ENCODE results near the gene NR1H4.

NR1H4 gene

GRCh38 chr12:100472325-100472724, 1.3 kb upstream of the NR1H4 start:
- Histone ChIP-seq H3K4me1 (ENCODE audit: low read length) (no peaks in the 10 kb centered on the region), H3K27me3 (replicated peaks; ENCODE audit: insufficient read depth, low read length) (no peaks in the 10 kb centered on the region), H3K4me2 (ENCODE audit: low read depth, low read length) (no peak overlapping the region), H3K27ac (ENCODE audit: low read length) (no peak overlapping the region), H3K9me2 (replicated peaks; ENCODE audit: insufficient read depth, low read length) (no peaks in the 10 kb centered on the region), H3K9me3 (replicated peaks; ENCODE audit: insufficient read depth, low read length) (no peaks in the 10 kb centered on the region), H3K4me3 (ENCODE audit: low read length) (no peak overlapping the region), H3K9ac (ENCODE audit: low read length) (no peak overlapping the region), H4K20me1 (ENCODE audit: insufficient read depth, low read length) (no peaks in the 10 kb centered on the region), H3K79me2 (ENCODE audit: low read length) (no peaks in the 10 kb centered on the region), H3F3A (ENCODE audit: insufficient read depth, low read length) (no peaks in the 10 kb centered on the region), H2AFZ (ENCODE audit: low read length) (no peak overlapping the region), H3K36me3 (replicated peaks; ENCODE audit: insufficient read depth, low read length) (no peaks in the 10 kb centered on the region)
- no peak for TF ChIP-seq CTCF (IDR thresholded peaks at IDR 0.05; ENCODE audit: low read length)
- TF ChIP-seq EZH2phosphoT487 (IDR thresholded peaks at IDR 0.05; ENCODE audit: low read length): no peak
- TF ChIP-seq EZH2 (optimal IDR thresholded peaks at IDR 0.05; ENCODE audit: low read depth, low read length): no peak
- no peak for DNase-seq

- Histone ChIP-seq H3K9me3 (replicated peaks; ENCODE audit: insufficient read depth, low read length) (no peaks in the 10 kb centered on the region), H3K9ac (ENCODE audit: low read length) (no peak overlapping the region), H2AFZ (ENCODE audit: low read length) (no peak overlapping the region), H4K20me1 (ENCODE audit: insufficient read depth, low read length) (no peaks in the 10 kb centered on the region), H3K4me1 (ENCODE audit: low read length) (no peaks in the 10 kb centered on the region), H3K36me3 (replicated peaks; ENCODE audit: insufficient read depth, low read length) (no peaks in the 10 kb centered on the region), H3K27ac (ENCODE audit: low read length) (no peak overlapping the region), H3K27me3 (replicated peaks; ENCODE audit: insufficient read depth, low read length) (no peaks in the 10 kb centered on the region), H3K4me3 (ENCODE audit: low read length) (no peak overlapping the region), H3K79me2 (ENCODE audit: low read length) (no peaks in the 10 kb centered on the region), H3F3A (ENCODE audit: insufficient read depth, low read length) (no peaks in the 10 kb centered on the region), H3K9me2 (replicated peaks; ENCODE audit: insufficient read depth, low read length) (no peaks in the 10 kb centered on the region), H3K4me2 (ENCODE audit: low read depth, low read length) (no peak overlapping the region)
- no peak for TF ChIP-seq EZH2phosphoT487 (IDR thresholded peaks at IDR 0.05; ENCODE audit: low read length)
- no peak for TF ChIP-seq EZH2 (optimal IDR thresholded peaks at IDR 0.05; ENCODE audit: low read depth, low read length)
- no peak for TF ChIP-seq CTCF (IDR thresholded peaks at IDR 0.05; ENCODE audit: low read length)
- DNase-seq: no peak
Observed at GRCh38 chr12:100473050-100473715, 483 bp upstream of the NR1H4 start.

GRCh38 chr12:100474617-100475016, 951 bp downstream of the NR1H4 start:
- Histone ChIP-seq H3K27me3 (replicated peaks; ENCODE audit: insufficient read depth, low read length) (no peaks in the 10 kb centered on the region), H4K20me1 (ENCODE audit: insufficient read depth, low read length) (no peaks in the 10 kb centered on the region), H3K79me2 (ENCODE audit: low read length) (no peaks in the 10 kb centered on the region), H3K36me3 (replicated peaks; ENCODE audit: insufficient read depth, low read length) (no peaks in the 10 kb centered on the region), H3K9me3 (replicated peaks; ENCODE audit: insufficient read depth, low read length) (no peaks in the 10 kb centered on the region), H2AFZ (ENCODE audit: low read length) (no peak overlapping the region), H3K9me2 (replicated peaks; ENCODE audit: insufficient read depth, low read length) (no peaks in the 10 kb centered on the region), H3K4me3 (ENCODE audit: low read length) (no peak overlapping the region), H3K4me2 (ENCODE audit: low read depth, low read length) (no peak overlapping the region), H3F3A (ENCODE audit: insufficient read depth, low read length) (no peaks in the 10 kb centered on the region), H3K4me1 (ENCODE audit: low read length) (no peaks in the 10 kb centered on the region), H3K9ac (ENCODE audit: low read length) (no peak overlapping the region), H3K27ac (ENCODE audit: low read length) (no peak overlapping the region)
- TF ChIP-seq EZH2phosphoT487 (IDR thresholded peaks at IDR 0.05; ENCODE audit: low read length) (no peak), CTCF (IDR thresholded peaks at IDR 0.05; ENCODE audit: low read length) (no peak), EZH2 (optimal IDR thresholded peaks at IDR 0.05; ENCODE audit: low read depth, low read length) (no peak)
- no peak for DNase-seq
